ENCODE results near the gene OR7A10.

The OR7A10 gene

GRCh38 chr19:14848822-14849221, at the start of gene OR7A10:
OR7A10 (minus strand) TSS chr19:14848922; CDS start chr19:14841877, 7,045 bp downstream.
- Histone ChIP-seq H3K79me2 (ENCODE audit: low read length) (no peaks in the 10 kb centered on the region), H2AFZ (ENCODE audit: low read depth, low read length) (no peak within 1 kb of the TSS), H3K27me3 (ENCODE audit: low read depth, low read length) (peaks cover 24% of the 10 kb centered on the region; the same call in 1 of the 2 replicates), H3K4me2 (ENCODE audit: low read length) (no peak within 1 kb of the TSS), H3K36me3 (replicated peaks; ENCODE audit: low read depth, low read length) (no peaks in the 10 kb centered on the region), H3K4me3 (ENCODE audit: low read length) (no peak within 1 kb of the TSS), H3K9ac (ENCODE audit: low read length) (no peak within 1 kb of the TSS), H3K4me1 (ENCODE audit: low read length) (no peaks in the 10 kb centered on the region), H3K27ac (ENCODE audit: low read length) (no peak within 1 kb of the TSS), H4K20me1 (ENCODE audit: insufficient read depth, low read length) (no peaks in the 10 kb centered on the region), H3K9me3 (ENCODE audit: insufficient read depth, low read length) (no peaks in the 10 kb centered on the region)
- TF ChIP-seq EZH2phosphoT487 (IDR thresholded peaks at IDR 0.05; ENCODE audit: low read depth): no peak
- TF ChIP-seq CTCF (IDR thresholded peaks at IDR 0.05; ENCODE audit: low read depth, low read length): no peak

- no peaks in the 10 kb centered on the region for H3K79me2 ChIP-seq (ENCODE audit: low read length)
- H3K9ac ChIP-seq (ENCODE audit: low read length): no peak overlapping the region
- H4K20me1 ChIP-seq (ENCODE audit: insufficient read depth, low read length): no peaks in the 10 kb centered on the region
- peaks cover 25% of the 10 kb centered on the region for H3K27me3 ChIP-seq (ENCODE audit: low read depth, low read length)
- no peak overlapping the region for H3K4me3 ChIP-seq (ENCODE audit: low read length)
- 0 out of 2 replicates have a peak, but pooled peaks cover 2% of the 10 kb centered on the region for H3K9me3 ChIP-seq (ENCODE audit: insufficient read depth, low read length)
- H2AFZ ChIP-seq (ENCODE audit: low read depth, low read length): no peak overlapping the region
- peaks cover 4% of the 10 kb centered on the region for H3K4me1 ChIP-seq (ENCODE audit: low read length)
- no peak overlapping the region for H3K4me2 ChIP-seq (ENCODE audit: low read length)
- TF ChIP-seq EZH2phosphoT487 (IDR thresholded peaks at IDR 0.05; ENCODE audit: low read depth) (no peak), CTCF (IDR thresholded peaks at IDR 0.05; ENCODE audit: low read depth, low read length) (no peak)
- H3K36me3 ChIP-seq (replicated peaks; ENCODE audit: low read depth, low read length): no peaks in the 10 kb centered on the region
- no peak overlapping the region for H3K27ac ChIP-seq (ENCODE audit: low read length)
Observed at GRCh38 chr19:14890643-14891379, 42.1 kb upstream of the OR7A10 start.

- no peak overlapping the region for H3K9ac ChIP-seq (ENCODE audit: low read length)
- H3K36me3 ChIP-seq (replicated peaks; ENCODE audit: low read depth, low read length): no peaks in the 10 kb centered on the region
- no peaks in the 10 kb centered on the region for H4K20me1 ChIP-seq (ENCODE audit: insufficient read depth, low read length)
- peaks cover 19% of the 10 kb centered on the region for H3K27me3 ChIP-seq (ENCODE audit: low read depth, low read length)
- TF ChIP-seq CTCF (IDR thresholded peaks at IDR 0.05; ENCODE audit: low read depth, low read length) (no peak), EZH2phosphoT487 (IDR thresholded peaks at IDR 0.05; ENCODE audit: low read depth) (no peak)
- no peak overlapping the region for H3K4me2 ChIP-seq (ENCODE audit: low read length)
- 0 out of 2 replicates have a peak, but pooled peaks cover 2% of the 10 kb centered on the region for H3K9me3 ChIP-seq (ENCODE audit: insufficient read depth, low read length)
- H3K79me2 ChIP-seq (ENCODE audit: low read length): no peaks in the 10 kb centered on the region
- H2AFZ ChIP-seq (ENCODE audit: low read depth, low read length): no peak overlapping the region
- no peak overlapping the region for H3K4me3 ChIP-seq (ENCODE audit: low read length)
- peaks cover 4% of the 10 kb centered on the region for H3K4me1 ChIP-seq (ENCODE audit: low read length)
- no peak overlapping the region for H3K27ac ChIP-seq (ENCODE audit: low read length)
Observed at GRCh38 chr19:14889994-14890642, 41.4 kb upstream of the OR7A10 start.

- Histone ChIP-seq H3K4me1 (ENCODE audit: low read length) (peaks cover 4% of the 10 kb centered on the region), H3K27ac (ENCODE audit: low read length) (no peak within 1 kb of the TSS), H3K27me3 (ENCODE audit: low read depth, low read length) (peaks cover 35% of the 10 kb centered on the region), H3K36me3 (replicated peaks; ENCODE audit: low read depth, low read length) (no peaks in the 10 kb centered on the region), H3K9ac (ENCODE audit: low read length) (no peak within 1 kb of the TSS), H4K20me1 (ENCODE audit: insufficient read depth, low read length) (no peaks in the 10 kb centered on the region), H3K4me3 (ENCODE audit: low read length) (no peak within 1 kb of the TSS), H3K4me2 (ENCODE audit: low read length) (no peak within 1 kb of the TSS), H3K9me3 (ENCODE audit: insufficient read depth, low read length) (0 out of 2 replicates have a peak, but pooled peaks cover 2% of the 10 kb centered on the region), H2AFZ (ENCODE audit: low read depth, low read length) (no peak within 1 kb of the TSS), H3K79me2 (ENCODE audit: low read length) (no peaks in the 10 kb centered on the region)
- TF ChIP-seq CTCF (IDR thresholded peaks at IDR 0.05; ENCODE audit: low read depth, low read length): no peak
- TF ChIP-seq EZH2phosphoT487 (IDR thresholded peaks at IDR 0.05; ENCODE audit: low read depth): no peak
Observed at GRCh38 chr19:14886032-14886431, 37.3 kb upstream of the OR7A10 start, which contains the start of gene OR7A17. OR7A17 (minus strand) TSS chr19:14886132; CDS start chr19:14881355, 4,777 bp downstream.
